CD4-positive, alpha-beta T cell treated with Interferon alpha-2 for 1 hour (primary cell): ENCODE measurements around the gene LYRM1.
"Not testable (repeated sequence)": the region's sequence is repeated elsewhere in the genome, so short reads cannot be mapped to it uniquely, and the experiment has no call there.

Source experiments
- DNase-seq, 2 donors: peaks; one replicate each; pipeline ENCODE4 v3.0.0-alpha.2; 2020 to 2022

The LYRM1 gene, protein sequence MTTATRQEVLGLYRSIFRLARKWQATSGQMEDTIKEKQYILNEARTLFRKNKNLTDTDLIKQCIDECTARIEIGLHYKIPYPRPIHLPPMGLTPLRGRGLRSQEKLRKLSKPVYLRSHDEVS

DNA sequence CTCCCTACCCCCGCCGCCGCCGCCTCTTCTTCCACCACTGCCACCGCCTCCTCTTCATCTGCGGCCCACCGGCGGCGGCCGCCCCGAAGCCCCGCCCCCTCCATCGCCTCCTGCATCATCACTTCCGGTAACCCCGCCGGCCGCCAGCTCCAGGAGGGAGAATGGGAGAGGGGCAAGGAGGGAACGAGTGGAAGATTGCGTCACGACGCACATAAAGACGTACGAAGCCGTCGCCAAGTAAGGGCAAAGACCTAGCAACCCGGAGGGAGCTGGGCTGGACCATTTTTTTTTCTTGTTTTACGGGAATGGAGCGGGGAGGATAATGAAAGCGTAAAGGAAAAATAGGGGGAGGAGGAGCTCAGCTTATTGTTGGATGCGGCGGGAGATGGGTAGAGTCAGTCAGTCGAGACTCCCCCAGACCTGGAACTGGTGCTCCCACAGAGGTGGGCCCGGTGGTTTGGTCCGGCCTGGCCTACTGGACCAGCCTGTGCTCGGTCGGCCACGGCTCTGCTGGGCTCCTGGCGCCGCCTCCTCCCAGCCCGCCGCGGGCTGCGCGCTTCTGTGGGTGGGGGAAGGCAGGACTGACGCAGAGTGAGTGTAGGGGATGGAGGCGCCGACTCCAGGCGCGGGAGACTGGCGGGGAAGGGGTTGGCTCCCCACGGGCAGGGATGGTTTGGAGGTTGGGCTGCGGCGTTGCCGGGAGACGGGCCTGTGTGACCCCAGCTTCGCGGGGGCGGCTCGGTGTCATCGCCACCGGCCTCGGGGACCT is at the start of gene LYRM1, which contains the start of gene DCUN1D3:
Gene LYRM1 (plus strand): TSS at position 473 of the 769 bp plus-strand sequence. CDS start 14,785 bp downstream, outside the sequence.
Gene DCUN1D3 (minus strand): TSS at position 60 of the 769 bp plus-strand sequence. CDS start 37,820 bp downstream, outside the sequence.
- DNase-seq, result peak; percentile 93

DNA sequence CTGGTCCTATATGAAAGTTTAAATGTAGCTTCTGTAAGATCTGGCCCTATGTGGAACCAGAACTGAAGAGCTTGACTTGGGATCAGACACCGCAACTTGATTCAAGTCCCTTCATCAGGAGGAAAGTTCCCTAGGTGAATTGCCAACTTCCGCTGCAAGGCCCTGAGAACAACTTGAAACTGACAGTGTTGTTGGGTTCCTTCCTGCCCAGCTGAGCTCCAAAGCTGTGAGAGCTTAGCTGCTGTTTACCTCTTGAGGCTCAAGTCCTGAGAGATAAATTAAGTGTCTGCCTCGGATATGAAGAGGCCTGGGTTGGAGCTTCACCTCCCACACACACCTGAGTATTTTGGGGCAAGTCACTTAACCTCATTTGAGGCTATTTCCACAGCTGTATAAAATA is 49.6 kb upstream of the LYRM1 start:
- no peak for DNase-seq

DNA sequence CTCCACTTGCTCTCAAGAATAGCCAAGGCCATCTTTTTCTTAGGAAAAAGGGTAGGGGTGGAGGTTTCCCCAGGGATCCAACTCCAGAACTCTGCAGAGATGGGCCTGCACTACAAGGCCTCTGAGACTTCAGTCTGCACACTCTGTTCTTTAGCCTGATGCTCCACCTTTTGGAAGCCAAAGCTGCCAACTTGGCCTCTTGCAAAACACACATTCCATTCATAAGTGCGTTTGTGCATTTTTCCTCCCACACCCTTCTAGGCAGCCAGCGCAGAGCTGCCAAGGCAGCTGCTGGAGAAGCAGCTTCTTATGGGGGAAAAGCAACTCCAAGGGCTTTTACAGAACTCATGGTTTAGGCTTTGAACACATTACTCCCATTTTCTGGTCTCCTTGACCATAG is 49.0 kb upstream of the LYRM1 start:
- no peak for DNase-seq

DNA sequence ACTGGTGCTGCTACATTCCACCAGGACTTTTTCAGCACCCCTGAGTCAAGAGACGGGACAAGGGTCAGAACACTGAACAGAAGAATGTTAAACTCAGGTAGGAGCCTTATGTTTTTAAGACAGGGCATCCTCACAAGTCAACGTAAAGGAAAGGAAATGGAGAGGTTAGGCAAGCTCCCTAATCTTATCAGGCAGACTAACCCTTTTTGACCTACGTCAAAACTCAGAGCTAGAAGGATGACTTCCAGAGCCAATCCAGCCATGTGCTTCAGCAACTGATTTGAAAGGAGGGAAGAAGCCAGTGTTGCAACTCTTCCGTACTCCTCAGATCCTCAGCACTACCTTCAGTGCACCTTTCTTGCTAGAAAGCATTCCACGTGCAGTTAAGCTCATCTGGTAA is 47.4 kb upstream of the LYRM1 start:
- DNase-seq, result no peak

DNA sequence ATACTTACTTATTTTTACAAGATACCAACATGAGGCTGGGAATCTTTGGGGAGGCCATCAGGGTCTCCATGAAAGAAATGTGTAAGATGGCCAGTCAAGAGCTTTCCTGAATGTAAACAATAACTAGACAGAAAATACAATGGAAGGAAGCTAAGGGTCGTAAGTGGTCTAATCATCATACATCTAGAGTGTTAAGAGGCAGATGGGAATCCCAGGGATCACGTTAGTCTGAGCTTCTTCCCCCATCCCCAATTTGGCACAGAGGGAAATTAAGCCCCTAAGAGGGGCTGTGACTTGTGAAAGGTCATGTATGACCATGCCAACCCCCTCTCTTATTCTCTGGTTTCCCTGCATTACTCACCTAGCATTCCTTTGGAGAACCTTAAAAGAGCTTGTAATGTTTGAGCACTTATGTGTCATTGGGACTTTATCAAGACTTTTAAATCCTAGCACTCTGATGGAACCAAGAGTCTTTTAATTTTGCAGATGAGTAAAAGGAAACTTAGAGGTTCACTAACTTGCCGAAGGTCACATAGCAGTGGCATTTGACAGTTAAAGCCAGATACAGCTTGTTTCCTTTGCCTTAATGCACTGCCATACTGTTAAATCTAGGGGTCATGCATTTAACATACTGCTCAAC is 46.5 kb upstream of the LYRM1 start:
- DNase-seq, result no peak

DNA sequence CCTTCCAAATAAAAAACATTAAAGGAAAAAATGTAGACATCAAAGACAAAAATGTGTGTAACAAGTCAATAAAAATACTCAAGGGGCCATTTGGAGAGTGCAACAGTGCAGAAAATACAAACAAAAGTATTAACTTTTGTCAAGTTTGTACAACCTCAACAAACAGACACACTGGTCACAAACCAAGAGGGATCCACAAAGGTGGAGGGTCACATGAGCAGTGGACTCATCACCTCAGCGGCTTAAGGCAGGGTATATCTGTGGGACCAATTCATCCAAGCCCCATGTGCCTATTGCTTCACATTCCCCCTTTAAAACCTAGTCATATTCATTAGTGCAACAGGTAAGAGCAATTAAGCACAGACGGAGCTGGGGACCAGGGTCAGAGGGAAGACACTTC is 45.6 kb upstream of the LYRM1 start:
- DNase-seq, result no peak

DNA sequence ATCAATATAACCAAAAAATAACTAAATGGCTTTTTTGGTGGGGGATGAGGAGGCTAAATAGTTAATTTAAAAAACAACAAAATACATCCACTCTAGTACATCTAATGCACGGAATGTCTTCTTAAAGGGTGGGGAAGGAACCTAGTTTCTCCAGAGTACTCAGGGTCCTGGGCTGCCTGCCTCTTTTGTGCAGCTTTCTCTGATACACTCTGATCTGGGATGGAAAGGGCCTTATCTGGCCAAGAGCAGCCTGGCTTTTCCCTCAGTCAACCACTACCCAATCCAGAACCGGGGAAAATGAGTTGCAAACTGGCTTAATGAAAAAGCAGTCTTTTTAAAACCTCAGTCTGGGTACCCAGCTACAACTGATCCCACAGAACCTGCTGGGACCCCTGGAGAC is 43.3 kb upstream of the LYRM1 start:
- no peak for DNase-seq

DNA sequence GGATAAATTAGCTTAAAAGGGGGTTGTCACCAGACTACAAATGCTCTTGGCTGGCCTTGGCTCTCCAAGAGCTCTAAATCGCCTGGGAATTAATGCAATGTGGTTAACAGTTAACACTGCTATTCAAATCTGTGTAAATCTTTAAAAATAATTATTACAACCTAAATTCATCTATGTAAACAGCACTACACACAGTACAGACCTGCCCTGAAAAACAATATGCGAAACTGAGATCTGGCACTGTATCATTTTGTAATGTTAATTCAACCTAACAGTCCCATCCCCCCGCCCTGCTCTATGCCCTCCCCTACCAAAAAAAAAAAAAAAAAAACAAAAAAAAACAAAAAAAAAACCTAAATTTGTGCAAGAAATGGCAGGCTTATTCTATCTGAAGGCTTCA is 41.3 kb upstream of the LYRM1 start:
- DNase-seq, result no peak

DNA sequence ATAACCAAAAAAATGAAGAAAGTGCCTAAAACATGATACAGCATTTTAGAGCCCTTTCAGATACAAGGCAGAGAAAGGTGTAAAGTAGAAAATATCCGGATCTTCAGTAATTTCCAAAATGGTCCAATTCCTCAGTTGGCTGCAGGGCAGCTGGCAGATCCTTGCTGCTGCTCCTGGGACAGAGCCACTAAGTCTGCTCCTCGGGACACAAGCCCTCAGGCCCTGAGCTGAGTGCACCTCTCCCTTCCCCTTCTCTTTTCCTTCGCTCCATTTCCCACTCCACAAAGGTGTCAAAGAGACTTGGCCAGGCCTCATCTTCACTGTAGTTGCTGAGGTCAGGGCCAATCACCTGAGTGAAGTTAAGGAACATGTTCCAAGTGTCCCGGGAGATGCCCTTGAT is 40.9 kb upstream of the LYRM1 start:
- DNase-seq, result no peak

DNA sequence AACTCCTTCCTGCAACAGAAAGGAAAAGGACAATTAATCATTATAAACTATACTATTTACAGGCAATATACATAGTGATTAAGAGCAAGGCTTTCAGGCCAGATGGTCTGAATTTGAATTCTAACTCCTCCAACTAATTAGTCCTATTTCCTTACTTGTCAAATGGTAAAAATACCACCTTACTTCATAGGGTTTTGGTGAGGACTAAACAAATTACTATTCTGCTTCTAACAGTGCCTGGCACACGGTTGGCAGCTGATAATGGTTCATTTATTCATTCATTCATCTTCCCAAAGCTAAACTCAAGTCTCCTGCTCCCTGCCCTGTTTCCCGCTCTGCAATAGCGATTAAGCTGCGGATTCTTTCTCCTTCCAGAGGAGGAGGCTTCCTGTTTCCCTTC is 40.2 kb upstream of the LYRM1 start:
- DNase-seq, result no peak

DNA sequence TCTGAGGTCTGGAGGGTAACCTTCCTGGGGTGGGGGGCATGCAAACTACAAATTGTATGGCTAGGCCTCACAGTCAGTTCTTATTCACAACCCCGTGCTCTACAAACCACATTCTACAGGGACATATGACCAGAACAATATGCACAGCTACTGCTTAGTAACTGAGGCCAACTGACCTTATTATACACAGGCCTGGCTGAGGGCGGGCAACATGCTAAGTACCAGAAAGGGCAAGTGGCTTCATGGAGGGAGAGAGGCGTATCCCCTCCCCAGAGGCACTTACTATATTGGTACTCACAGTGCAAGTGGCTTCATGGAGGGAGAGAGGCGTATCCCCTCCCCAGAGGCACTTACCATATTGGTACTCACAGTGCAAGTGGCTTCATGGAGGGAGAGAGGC is 39.6 kb upstream of the LYRM1 start:
- not testable (repeated sequence) for DNase-seq

DNA sequence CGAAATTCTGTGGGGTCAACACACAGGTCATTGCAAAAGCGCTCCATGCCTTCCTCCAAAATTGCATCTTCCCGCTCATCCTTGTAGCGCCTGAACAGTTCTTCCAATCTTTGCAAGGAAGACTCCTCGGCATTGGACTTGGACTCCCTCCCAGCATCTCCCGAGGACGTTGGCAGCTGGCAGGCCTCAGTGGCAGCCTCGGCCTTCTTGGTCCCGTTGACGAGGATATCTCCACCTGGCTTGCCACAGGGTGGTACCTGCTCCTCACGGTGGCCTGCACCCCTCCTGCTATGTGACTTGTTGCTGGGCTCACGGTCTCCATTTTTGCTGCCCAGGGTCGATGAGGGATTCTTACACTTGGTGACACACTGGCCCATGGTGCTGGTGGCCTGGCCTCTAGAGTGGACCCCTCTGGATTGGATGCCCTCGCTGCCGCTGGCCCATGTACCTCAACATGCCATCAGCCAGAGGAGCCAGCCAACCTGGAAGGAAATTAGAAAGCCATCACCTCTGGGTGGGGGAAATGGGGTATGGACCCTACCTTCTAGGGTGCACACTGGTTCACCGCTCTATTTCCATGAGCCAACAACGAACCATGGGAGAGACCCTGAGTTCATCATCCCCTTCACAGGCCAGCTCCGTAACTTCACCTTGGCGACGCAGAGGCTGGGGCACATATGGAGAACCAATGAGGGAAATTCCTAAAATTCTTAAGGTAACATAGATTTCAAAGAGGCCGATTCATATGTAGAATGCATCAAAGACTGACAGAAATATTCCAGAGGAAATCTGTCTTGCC is 38.2 kb upstream of the LYRM1 start:
- no peak for DNase-seq

DNA sequence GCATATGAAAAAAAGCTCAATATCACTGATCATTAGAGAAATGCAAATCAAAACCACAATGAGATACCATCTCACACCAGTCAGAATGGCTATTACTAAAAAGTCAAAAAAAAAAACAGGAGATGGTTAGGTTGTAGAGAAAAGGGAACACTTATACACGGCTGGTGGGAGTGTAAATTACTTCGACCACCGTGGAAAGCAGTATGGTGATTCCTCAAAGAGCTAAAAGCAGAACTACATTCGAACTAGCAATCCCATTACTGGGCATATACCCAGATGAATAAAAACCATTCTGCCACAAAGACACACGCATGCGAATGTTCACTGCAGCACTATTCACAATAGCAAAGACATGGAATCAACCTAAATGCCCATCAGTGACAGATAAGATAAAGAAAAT is 36.2 kb upstream of the LYRM1 start:
- DNase-seq, result not testable (repeated sequence)

DNA sequence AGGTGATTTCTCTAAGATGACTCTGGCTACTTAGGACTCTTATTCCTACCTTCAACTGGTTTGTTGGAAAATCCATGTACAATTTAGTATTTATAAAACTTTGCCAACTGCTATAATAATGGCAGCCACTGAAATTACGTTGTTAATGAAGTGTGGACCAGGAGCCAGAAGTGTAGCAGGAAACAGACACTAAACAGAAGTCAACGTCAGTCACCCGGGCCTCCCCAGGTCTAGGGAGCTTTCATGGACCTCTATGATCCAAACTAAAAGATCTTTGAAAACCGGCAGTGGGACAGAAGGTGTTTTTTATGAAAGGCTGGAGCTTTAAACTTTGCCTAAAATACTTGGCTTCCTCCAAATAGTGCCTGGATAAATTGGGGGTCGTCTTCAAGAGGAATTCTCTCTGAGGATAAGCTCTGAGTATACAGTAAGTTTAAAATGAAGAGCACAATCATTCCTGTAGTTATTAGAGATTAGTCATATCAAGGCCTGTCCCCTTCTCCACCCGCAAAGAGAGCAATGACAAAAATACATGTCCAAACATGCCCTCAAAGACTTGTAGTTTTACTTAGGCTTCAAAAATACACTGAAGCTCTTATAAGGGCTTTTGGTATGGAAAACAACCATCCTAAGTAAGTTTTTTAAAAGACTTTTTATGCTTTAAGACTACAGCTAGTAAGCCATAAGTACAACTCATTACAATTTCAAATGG is 35.0 kb upstream of the LYRM1 start:
- no peak for DNase-seq

DNA sequence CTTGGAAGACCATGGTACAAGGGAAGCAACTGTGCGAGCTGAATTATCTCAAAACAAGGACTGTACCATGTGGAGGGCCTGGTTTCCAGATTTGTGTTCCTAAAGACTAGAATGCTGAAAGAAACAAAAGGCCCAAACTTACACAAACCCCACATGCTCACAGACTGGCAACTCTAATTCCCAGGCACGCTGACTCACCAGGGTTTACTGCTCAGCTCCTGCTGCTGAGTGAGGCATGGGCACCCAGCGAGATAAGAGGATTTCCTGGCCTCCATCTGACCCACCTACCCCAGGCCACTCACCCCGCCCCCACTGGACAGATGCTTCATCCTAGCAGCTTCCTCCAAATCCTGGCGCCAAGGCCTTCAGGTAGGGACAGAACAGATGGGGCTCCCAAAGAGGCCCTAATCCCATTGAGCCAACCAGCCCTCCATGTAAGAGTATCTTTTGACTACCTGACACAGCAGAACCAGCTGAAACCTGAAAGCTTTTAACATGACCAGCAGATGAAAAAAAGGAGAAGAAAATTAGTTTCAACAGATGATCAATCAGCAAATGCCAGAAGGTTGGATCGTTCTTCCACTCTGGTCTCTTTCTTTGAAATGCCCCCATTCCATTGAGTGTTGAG is 34.3 kb upstream of the LYRM1 start:
- no peak for DNase-seq

DNA sequence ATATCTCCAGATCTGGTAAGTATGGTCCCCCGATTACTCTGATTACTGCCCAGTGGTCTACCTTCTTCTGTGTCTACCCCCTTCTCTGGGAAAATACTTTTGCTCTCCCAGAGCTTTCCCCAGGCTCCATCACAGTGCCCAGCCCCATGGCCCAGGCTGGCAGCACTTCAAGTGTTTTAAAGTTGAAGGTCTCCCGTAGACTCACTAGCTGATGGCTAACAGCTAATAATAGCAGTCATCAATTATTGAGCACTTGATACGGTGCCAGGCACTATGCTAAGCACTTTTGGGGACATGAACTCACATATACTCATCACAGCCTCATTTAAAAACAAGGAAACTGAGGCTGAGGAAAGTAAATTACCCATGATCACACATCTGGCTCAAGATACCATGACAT is 33.8 kb upstream of the LYRM1 start:
- no peak for DNase-seq

DNA sequence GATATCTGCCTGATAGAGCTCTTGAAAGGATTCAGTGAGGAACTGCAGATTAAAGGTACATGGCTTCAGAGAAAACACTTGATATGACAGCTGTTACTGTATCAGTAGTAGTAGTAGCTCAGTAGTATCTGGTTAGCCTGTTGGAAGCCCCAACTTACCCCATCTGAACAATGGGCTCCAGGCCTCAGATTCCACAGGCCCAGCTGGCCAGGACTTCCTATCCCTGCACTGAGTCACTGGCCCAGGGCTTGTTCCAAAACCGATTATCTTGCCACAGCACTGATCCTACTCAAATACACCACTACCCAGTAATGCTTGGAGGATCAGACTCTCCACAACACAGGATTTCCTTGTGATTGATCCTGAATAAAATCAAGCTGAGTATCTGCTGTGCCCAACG is 33.0 kb upstream of the LYRM1 start:
- no peak for DNase-seq

DNA sequence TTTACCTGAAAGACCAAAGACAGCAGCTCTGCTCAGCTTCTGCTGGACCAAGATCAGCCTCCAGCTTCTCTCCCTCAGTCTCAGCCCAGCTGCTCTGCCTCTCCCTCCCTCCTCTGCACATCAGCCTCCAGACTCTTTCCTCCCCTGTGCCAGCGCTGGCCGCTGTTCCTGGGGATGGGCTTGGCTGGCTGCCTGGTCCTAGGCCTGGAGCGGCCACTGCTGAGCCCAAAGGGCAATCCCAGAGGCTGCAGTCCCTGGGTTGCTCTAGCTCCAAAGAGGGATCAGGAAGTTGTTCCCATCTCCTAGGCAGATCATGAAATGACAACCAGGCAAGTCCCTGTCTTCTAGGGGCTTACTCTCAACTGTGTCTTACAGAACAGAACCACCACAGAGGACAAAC is 31.7 kb upstream of the LYRM1 start:
- DNase-seq, result no peak

DNA sequence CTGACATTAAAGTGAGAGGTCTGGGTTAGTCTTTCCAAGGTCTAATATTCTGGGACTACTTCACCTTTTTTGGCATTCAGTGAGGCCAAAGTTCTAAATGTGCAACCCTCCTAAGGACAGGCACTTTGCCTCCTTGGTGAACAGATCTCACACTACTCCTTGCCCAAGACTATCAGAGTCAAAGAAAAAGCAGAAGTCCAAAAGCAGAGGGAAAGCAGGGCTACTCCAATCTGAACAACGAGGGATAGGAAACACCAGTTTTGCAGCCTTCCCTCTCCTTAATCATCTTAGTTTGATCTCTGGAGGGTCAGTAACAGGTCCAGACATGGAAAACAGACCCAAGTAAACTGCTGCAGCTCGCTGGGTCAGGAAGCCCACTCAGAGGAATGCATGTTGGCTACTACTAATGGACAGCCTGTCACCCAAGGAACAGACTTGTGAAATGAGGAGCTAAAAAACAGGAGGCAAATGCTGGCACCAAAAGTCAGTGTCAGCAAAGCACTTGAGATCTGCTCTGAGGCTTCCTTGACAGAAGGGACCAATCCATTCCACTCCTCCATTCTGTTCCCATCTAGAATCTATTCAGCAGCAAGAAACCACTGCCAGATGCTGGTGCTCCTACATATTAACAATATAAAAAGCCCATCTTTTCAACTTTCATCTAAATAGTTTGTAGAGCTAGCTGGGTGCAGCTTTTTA is 30.3 kb upstream of the LYRM1 start:
- no peak for DNase-seq

DNA sequence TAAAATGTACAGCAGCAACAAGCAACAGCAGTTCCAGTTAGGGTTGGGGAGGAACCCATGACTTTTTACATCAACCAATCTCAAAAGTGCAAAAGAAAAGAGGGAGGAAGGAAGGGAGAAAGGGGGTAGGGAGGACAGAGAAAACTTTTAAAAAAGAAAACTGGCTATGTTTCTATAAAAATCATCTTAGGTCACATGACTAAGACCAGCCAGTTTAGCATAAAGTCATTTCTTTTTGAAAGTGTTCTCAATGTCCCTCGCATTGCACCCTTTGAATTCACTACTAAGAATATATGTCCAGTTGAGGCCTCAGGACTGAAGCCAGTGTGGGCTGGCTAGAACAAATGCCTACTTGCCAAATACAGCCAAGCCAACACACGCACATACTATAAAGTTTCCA is 29.3 kb upstream of the LYRM1 start:
- no peak for DNase-seq

DNA sequence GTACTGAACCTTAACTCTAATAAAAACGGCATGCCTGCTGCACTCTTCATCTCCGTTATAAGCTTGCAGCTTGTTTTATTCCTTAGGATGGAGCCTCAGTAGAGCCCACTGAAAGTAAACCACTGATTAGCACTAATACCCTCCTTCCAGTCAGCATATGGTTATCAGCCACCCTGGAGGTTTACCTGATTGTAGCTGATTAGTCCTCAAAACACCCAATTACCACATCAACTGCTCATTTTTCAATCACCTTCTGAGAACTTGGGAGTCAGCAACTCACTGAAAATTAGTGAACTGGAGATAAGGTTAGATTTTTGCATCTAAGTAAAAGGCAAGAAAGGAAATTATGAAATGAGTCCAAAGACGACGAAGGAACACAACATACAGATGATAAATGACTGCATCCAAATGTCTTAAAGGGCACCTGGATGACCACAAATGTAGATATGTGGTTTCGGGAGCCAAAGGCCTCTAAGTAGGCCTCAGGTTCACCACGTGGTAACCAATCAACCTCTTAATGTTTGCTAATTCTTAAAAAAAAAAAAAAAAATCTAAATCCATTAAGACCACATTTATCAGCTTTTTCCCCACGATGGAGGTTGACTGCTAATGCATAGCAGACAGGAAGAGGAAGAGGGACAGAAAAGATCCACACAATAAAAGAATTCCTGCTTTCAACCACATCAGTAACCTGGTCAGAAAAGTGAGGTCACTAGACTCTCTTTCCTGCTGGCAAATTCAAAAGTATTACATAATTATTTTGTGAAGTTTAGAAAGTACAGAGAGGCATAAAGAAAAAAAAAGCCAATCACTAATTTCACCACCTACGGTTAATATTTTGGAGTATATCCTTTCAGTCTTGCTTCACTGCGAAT is 28.4 kb upstream of the LYRM1 start:
- no peak for DNase-seq
